GM19240 (cell line): ENCODE results near the gene CHST9.
"Not testable (repeated sequence)": the region's sequence is repeated elsewhere in the genome, so short reads cannot be mapped to it uniquely, and the experiment has no call there.

Experiments
- DNase-seq: peaks from one replicate; pipeline ENCODE4 v3.0.0; 2011; ENCODE audit warnings: low spot score; ENCODE audit not compliant: insufficient read length

Gene CHST9

DNA sequence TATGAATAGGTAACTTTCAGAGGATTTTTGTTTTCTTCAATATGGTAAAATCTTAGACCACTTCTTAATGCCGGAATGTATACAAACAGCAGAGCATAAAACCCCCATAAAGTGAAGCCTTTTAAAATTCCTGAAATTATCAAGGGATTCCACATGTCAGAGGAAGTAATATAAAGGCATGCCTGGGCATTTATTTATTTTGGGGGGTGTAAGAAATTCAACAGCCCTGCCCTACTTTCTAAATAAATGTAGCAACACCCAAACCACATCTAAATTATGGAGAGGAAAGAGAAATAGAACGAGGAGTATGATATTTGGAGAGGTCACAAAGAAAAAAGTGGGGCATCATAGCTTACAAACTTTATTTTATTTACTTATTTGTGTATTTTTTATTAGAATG is 9.9 kb downstream of the CHST9 start:
- DNase-seq, result no peak

GRCh38 chr18:27171993-27172392 is 13.1 kb downstream of the CHST9 start:
- DNase-seq, result no peak

- DNase-seq, result no peak
Measured at GRCh38 chr18:27165412-27165811, 19.7 kb downstream of the CHST9 start.

DNA sequence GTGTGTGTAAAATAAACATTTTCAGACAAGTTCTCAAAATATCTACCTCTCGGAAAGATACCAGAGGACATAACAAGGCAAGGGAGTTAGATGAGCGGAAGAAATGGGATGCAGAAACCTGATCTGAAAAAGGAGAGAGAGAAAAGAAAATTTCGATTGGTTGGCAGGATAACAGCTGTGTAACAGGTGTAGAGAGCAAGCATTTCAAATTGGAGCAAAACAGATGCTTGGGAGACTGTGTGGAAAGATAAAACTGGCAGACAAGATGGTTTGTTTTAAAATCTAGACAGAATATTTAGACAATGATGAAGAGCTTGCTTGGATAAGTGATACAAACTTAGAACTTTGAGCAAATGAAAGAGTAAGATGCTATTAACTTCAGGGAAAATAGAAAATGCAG is 20.2 kb downstream of the CHST9 start:
- no peak for DNase-seq

DNA sequence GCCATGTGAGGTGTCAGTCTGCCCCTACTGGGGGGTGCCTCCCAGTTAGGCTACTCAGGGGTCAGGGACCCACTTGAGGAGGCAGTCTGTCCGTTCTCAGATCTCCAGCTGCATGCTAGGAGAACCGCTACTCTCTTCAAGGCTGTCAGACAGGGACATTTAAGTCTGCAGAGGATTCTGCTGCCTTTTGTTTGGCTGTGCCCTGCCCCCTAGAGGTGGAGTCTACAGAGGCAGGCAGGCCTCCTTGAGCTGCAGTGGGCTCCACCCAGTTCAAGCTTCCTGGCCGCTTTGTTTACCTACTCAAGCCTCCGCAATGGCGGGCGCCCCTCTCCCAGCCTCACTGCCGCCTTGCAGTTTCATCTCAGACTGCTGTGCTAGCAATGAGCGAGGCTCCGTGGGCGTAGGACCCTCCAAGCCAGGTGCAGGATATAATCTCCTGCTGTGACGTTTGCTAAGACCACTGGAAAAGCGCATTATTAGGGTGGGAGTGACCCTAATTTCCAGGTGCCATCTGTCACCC is 21.9 kb downstream of the CHST9 start:
- not testable (repeated sequence) for DNase-seq

DNA sequence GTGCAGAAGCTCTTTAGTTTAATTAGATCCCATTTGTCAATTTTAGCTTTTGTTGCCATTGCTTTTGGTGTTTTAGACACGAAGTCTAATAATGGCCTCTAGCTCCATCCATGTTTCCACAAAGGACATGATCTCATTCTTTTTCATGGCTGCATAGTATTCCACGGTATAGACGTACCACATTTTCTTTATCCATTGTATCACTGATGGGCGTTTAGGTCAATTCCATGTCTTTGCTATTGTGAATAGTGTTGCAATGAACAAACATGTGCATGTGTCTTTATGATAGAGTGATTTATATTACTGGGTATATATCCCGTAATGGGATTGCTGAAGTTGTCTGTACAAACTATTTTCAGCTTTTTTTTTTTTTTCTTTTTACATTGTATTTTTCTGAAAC is 35.9 kb downstream of the CHST9 start:
- not testable (repeated sequence) for DNase-seq

DNA sequence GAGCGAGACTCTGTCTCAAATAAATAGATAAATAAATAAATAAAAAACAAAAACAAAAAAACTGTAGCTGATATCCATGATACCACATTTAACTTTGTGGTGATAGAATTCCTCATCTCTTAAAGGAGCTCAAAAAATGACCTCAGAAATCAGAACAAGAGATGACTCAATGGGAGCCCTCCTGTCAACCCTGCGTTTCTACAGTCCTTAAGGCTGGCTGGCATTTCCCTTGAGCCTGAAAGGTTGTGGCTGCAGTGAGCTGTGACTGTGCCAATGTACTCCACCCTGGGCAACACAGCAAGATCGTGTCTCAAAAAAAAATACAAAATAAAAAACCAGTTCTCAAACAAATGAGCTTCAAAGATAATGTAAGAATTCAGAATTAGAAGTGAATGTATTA is 40.4 kb downstream of the CHST9 start:
- no peak for DNase-seq

DNA sequence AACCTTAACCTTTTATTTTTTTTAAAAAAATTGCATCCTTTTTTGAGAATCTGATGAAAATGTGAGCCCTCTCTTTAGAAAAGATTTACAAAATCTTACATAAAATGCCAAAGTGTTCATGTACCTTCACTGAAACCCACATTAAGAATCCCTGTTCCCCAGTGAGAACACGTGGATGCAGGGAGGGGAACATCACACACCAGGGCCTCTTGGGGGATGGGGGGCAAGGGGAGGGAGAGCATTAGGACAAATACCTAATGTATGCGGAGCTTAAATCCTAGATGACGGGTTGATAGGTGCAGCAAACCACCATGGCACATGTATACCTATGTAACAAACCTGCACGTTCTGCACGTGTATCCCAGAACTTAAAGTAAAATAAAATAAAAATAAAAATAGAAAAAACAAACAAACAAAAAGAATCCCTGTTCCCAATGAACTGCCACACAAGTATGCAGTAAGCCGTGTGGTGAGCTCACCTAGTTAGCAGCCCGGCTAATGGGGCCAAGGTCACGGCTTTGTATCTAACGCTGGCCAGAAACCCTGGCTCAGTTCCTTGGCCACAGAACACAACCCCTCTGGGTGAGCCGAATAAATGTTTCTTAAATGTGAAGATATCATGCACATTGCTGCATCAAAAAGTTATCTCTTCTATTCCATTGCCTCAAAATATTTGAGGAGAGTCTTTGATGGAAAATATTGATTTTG is 41.4 kb downstream of the CHST9 start:
- no peak for DNase-seq

GRCh38 chr18:27142891-27143290 is 42.2 kb downstream of the CHST9 start:
- DNase-seq, result no peak

- DNase-seq, result no peak
Measured at GRCh38 chr18:27141876-27142275, 43.2 kb downstream of the CHST9 start.

DNA sequence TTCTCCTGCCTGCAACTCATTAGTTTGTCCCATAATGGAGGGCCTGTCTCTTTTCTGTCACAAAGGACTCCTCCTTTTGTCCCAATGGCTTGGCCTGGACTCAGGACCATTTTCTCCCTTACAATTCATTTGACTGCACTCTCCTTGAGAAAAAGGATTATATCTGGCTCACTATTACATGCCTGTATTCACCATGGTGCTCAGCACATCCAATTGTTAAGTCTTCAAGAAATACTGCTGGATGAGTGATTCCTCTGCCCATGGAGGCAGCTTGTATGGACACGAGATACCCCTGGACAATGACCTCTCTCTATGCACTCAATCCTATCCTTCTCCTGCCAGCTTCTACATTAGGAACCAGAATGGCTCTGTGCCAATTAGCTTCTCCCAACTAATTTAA is 47.0 kb downstream of the CHST9 start:
- no peak for DNase-seq

- no peak for DNase-seq
Measured at GRCh38 chr18:27136208-27136535, 48.9 kb downstream of the CHST9 start.

- DNase-seq, result no peak
Measured at GRCh38 chr18:27135504-27136207, 49.5 kb downstream of the CHST9 start.

DNA sequence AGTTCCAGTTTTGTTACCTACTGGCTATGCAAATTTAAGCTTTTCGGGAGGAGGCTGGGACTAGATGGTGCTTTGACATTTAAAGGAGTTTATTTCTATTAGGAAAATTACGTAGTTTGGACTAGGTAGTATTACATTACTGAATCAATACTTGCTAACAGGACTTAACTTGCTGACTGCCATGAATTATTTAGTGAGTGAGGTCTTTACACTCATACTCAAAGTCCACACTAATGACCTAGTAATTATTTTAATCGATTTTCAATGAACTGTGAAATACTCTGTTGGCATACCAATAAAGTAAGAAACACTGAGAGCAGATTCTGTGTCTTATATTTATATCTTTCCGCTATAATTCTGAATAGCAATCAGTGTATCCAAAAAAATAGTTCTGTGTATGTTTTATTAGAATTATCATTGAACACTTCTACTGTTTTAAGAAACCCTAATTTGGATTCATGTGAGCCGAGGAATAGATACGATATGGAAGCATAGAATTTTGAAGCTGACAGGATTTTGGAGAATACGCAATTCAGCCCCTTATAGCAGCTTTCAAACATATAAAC is 55.0 kb downstream of the CHST9 start:
- DNase-seq, result no peak

DNA sequence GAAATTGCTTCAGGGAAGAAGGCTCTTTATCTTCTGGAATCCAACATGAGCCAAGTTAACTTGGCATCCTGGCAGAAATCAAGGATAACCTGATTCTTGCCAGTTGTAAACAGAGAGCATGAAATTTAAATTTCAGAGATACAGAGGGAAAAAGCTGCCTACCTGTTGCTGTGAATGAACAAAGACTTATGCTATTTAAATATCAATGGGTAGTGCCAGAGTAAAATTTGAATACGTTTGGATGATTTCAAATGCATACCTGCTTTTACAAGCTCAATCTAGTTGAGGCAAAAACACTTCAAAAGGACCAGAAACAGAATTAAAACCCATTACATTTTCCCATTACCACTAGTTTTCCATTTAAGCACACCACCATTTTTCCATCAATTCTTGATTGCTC is 60.9 kb downstream of the CHST9 start:
- DNase-seq, result no peak

GRCh38 chr18:27121108-27121507 is 64.0 kb downstream of the CHST9 start:
- DNase-seq, result no peak

DNA sequence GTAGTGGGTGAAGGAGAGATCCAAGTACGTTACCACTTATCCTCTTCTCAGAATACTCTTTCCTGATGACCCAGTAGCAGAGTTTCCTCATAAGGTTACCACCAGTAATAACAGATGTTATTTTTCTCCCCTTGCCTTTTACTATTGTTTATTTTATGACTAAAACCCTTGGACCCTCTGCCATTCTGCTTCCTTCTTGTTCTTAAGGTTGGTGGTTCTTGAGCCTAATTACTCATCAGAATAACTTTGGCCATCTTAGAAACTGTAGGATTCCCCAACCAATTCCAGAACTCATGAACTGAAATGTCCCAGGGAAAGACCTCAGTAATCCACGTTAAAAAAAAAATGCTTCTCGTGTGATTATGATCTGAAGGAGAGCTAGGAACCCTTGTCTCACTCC is 64.9 kb downstream of the CHST9 start:
- DNase-seq, result no peak

GRCh38 chr18:27118973-27119372 is 66.1 kb downstream of the CHST9 start:
- no peak for DNase-seq

GRCh38 chr18:27114842-27115241 is 70.3 kb downstream of the CHST9 start:
- DNase-seq, result no peak

GRCh38 chr18:27113358-27113757 is 71.8 kb downstream of the CHST9 start:
- DNase-seq, result no peak

GRCh38 chr18:27110319-27110718 is 74.8 kb downstream of the CHST9 start:
- DNase-seq, result no peak

- no peak for DNase-seq
Measured at GRCh38 chr18:27109451-27109850, 75.7 kb downstream of the CHST9 start.

- no peak for DNase-seq
Measured at GRCh38 chr18:27108842-27109241, 76.3 kb downstream of the CHST9 start.
